ENCODE results near the gene NFASC.

Gene NFASC

DNA sequence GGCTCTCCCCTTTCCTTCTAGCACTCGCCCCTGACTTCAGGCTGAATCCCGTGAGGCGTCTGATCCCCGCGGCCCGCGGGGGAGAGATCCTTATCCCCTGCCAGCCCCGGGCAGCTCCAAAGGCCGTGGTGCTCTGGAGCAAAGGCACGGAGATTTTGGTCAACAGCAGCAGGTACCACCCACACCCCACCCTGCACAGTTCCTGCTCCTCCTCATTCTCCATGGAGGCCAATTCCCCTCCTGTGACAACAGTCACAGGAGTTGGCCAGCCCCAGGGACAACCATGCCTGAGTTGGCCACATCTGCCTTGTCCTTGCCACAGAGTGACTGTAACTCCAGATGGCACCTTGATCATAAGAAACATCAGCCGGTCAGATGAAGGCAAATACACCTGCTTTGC, 193.6 kb downstream of the NFASC start:
- no peak for DNase-seq (ENCODE audit: low spot score)

DNA sequence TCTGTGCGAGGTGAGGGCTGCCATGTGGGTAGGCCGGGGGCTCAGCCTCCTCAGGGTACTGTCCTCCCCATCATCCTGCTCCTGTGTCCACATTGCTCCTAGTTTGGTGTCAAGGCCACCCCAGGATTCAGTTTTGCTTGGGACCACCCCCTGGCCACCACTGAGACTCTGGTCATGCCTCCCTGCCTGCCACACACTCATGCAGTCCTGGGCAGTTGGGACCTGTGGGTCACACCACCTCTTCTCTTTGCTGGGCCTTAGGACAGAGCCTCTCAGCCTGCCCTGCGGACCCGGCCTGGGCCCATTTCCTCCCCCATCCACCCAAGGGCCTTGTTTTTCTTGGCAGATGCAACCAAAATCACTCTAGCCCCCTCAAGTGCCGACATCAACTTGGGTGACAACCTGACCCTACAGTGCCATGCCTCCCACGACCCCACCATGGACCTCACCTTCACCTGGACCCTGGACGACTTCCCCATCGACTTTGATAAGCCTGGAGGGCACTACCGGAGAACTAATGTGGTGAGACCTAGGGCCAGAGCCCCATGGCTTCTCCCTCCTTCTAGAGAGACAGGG, 194.2 kb downstream of the NFASC start:
- DNase-seq (ENCODE audit: low spot score) = no peak

DNA sequence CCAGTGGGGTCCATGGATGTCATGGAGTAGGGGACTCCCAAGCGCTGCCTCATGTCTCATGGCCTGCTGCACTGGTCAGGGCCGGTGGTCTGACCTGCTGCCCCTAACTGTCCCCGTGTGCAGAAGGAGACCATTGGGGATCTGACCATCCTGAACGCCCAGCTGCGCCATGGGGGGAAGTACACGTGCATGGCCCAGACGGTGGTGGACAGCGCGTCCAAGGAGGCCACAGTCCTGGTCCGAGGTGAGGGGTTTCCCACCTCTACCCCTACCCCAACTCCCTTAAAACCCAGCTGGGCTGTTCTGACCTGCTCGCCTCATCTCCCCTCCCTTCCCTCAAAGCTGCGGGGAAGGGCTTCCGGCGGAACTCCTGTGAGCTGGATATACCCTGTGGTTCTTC, 195.0 kb downstream of the NFASC start:
- DNase-seq (ENCODE audit: low spot score) = no peak

DNA sequence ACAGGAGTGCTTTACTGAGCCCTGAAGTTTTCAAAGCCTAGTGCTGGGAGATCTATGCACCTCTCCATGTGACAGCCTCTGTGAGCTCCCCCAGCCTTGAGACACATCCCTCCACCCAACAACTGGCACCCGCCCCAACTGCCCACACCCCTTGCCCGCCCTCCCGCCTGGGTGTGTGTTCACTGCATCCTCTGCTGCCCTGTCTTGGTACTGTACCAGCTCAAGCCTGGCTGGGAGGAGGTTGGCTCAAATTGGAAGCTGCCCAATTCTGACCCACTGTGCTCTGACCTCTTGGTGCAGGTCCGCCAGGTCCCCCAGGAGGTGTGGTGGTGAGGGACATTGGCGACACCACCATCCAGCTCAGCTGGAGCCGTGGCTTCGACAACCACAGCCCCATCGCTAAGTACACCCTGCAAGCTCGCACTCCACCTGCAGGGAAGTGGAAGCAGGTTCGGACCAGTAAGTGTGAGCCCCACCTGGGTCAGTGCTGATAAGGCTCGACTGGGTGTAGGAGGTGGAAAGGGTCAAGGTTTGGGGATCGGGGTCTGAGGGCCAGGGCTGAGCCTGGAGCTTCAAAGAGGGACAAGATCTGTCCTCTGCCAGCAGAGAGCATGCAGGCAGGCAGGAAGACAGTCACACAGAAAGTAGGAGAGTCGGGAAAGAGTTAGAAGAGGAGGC, 195.6 kb downstream of the NFASC start:
- peak; percentile 45 for DNase-seq (ENCODE audit: low spot score)

DNA sequence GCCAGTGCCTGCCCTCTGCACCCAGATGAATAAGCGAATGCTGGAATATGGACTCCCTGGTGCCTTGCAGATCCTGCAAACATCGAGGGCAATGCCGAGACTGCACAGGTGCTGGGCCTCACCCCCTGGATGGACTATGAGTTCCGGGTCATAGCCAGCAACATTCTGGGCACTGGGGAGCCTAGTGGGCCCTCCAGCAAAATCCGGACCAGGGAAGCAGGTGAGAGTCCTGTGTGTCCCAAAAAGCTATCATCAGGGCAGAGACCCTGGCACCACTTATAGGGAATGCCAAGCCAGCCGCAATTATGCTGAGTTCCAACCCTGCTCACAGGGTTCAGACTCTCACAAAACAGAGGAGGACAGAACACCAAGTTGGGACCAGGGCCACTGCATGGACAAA, 196.4 kb downstream of the NFASC start:
- no peak for DNase-seq (ENCODE audit: low spot score)

DNA sequence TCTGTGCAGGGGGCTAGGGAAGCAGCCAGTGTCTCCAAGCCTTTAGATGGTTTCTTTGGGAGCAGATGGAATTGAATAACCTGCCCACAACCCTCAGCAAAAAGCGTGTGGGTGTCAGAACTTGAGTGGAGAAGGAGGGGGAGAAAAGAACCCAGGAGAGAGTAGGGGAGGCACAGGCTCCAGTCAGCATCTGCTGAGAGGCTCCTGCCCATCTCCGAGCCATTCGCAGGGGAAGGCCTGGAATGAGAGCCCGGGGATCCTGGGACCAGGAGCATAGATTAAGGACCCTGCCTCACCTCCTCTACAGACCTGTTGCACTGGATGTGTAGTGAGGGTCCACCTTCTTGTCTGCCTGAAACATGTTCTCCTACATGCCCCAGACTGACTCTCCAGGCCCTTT, 197.3 kb downstream of the NFASC start:
- DNase-seq (ENCODE audit: low spot score) = no peak

DNA sequence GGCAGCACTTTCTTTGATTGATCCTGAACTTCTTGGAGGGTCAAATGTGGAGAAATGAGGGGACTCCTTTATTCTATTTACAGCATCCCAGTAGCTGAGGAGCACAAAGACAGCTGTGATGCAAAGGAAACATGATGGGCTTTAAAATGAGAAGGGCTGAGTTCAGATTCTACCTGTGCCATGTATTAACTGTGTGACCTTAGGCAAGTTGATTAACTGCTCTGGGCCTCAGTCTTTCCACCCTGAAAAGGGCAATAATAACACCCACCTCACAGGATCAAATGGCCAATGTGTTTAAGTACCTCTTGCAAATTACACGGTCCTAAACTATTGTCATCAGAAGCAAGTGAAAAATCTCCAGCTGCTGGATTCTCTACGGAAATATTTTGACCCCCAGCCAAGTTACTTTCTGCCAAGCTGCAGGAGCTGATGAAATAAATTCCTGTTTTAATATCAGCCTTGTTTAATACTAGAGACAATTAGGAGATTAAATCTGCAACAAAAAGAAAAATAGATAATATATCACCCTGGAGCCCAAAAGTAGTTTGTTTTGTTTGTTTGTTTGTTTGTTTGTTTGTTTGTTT, 197.9 kb downstream of the NFASC start:
- peak; percentile 59 for DNase-seq (ENCODE audit: low spot score)

DNA sequence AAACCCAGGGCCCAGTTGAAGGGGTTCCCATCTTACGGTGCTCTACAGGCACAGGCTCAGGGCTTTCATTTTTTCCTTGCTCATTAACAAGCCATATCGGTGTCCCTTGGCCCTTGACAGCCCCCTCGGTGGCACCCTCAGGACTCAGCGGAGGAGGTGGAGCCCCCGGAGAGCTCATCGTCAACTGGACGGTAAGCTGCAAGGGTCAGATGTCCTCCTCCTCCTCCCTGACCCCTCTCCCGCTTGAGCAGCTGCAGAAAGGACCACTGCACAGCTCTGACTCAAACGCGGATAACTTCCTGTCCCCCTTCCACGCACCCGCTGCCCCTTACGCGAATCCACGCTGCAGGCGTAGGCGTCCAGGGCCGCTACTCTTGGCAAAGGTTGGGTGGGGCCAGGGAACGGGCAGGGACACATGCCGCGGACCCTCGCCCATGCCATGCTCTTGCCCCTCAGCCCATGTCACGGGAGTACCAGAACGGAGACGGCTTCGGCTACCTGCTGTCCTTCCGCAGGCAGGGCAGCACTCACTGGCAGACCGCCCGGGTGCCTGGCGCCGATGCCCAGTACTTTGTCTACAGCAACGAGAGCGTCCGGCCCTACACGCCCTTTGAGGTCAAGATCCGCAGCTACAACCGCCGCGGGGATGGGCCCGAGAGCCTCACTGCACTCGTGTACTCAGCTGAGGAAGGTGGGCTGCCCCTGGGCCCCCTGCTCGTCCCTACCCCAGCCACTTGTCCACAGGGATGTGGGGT, 198.9 kb downstream of the NFASC start:
- no peak for DNase-seq (ENCODE audit: low spot score)

DNA sequence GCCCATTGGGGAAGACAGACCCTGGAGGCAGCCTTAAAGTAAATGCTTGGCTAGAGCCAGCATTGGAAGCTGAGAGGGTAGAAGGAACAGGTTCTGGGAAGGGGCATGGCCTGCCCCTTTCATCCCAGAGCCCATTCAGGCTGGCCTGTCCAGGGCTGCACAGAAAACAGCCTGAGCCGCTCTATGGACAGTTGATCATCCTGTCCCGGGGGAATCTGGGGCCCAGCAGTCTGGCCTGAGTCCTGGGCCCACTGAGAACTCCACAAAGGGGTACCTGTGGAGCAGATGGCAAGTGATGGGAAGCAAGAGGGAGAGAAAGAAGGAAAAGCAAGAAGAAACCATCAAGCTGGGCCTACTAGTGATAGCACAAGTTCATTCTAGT, 200.4 kb downstream of the NFASC start:
- no peak for DNase-seq (ENCODE audit: low spot score)

DNA sequence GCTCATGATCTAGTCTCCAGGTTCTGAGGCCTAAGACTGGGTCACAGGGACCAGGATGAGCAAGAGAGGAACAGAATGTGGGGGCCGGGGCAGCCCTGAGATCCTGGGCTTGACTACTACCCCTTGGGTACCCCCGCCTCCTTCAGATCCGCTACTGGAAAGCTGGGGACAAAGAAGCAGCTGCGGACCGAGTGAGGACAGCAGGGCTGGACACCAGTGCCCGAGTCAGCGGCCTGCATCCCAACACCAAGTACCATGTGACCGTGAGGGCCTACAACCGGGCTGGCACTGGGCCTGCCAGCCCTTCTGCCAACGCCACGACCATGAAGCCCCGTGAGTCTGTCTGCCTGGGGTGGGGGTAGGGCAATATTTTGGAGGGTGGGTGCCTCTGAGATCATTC, 201.1 kb downstream of the NFASC start:
- DNase-seq (ENCODE audit: low spot score) = no peak

DNA sequence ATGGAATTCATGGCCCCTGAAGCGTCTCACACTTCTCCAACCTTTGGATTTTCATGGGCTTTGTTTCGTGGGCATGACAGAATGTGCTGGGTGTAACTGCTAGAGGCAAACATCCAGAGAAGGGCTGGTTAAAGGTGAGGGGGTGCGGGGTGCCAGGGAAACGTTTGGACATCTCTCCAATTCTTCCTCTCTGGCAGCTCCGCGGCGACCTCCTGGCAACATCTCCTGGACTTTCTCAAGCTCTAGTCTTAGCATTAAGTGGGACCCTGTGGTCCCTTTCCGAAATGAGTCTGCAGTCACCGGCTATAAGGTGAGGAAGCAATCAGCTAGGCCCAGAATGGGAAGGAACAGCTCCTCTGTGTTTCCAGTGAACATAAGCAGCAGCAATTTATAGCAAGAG, 201.6 kb downstream of the NFASC start:
- no peak for DNase-seq (ENCODE audit: low spot score)

Data from GM03348 (cell line).